Measurements from ENCODE around the gene ATF6.

DNA sequence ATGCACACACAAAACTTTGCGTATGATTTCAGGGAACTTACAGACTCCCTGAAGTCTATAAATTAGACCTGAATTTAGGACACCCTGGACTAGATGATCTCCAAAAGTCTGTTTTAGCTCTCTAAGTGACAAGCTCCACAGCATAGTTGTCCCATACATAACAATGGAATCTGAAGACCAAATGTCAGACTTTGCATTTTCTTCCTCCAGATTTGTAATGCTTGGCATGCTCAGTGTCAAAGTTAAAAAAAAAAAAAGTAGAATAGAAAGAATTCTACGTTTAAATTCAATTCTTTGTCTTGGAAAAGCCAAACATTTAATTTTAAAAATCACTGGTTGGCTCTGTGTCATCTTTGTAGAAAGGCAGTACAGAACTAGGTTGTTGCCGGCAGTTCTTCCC is 190.8 kb downstream of the ATF6 start:
- TF ChIP-seq, protein P1, sequence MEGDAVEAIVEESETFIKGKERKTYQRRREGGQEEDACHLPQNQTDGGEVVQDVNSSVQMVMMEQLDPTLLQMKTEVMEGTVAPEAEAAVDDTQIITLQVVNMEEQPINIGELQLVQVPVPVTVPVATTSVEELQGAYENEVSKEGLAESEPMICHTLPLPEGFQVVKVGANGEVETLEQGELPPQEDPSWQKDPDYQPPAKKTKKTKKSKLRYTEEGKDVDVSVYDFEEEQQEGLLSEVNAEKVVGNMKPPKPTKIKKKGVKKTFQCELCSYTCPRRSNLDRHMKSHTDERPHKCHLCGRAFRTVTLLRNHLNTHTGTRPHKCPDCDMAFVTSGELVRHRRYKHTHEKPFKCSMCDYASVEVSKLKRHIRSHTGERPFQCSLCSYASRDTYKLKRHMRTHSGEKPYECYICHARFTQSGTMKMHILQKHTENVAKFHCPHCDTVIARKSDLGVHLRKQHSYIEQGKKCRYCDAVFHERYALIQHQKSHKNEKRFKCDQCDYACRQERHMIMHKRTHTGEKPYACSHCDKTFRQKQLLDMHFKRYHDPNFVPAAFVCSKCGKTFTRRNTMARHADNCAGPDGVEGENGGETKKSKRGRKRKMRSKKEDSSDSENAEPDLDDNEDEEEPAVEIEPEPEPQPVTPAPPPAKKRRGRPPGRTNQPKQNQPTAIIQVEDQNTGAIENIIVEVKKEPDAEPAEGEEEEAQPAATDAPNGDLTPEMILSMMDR (IDR thresholded peaks at IDR 0.05) = no peak
- TF ChIP-seq EZH2 (IDR thresholded peaks at IDR 0.05; ENCODE audit: borderline replicate concordance, insufficient read depth, low read depth, low read length, poor library complexity, severe bottlenecking) = no peak
